ENCODE results near the gene HIRIP3.

HIRIP3 gene

GRCh38 chr16:30009085-30009862 is 13.9 kb upstream of the HIRIP3 start:
- Histone ChIP-seq H3K9me3 (replicated peaks; ENCODE audit: insufficient read depth, low read length) (no peaks in the 10 kb centered on the region), H3F3A (ENCODE audit: insufficient read depth, low read length) (no peaks in the 10 kb centered on the region), H3K4me2 (ENCODE audit: low read depth, low read length) (no peak overlapping the region), H4K20me1 (ENCODE audit: insufficient read depth, low read length) (no peaks in the 10 kb centered on the region), H3K4me1 (ENCODE audit: low read length) (no peaks in the 10 kb centered on the region), H3K4me3 (ENCODE audit: low read length) (no peak overlapping the region), H3K9me2 (replicated peaks; ENCODE audit: insufficient read depth, low read length) (no peaks in the 10 kb centered on the region), H3K36me3 (replicated peaks; ENCODE audit: insufficient read depth, low read length) (no peaks in the 10 kb centered on the region), H3K27ac (ENCODE audit: low read length) (no peak overlapping the region), H3K9ac (ENCODE audit: low read length) (no peak overlapping the region), H3K79me2 (ENCODE audit: low read length) (no peaks in the 10 kb centered on the region), H2AFZ (ENCODE audit: low read length) (no peak overlapping the region), H3K27me3 (replicated peaks; ENCODE audit: insufficient read depth, low read length) (peaks cover 55% of the 10 kb centered on the region)
- DNase-seq: no peak
- TF ChIP-seq EZH2 (optimal IDR thresholded peaks at IDR 0.05; ENCODE audit: low read depth, low read length): no peak
- TF ChIP-seq EZH2phosphoT487 (IDR thresholded peaks at IDR 0.05; ENCODE audit: low read length): no peak
- TF ChIP-seq, protein P1, sequence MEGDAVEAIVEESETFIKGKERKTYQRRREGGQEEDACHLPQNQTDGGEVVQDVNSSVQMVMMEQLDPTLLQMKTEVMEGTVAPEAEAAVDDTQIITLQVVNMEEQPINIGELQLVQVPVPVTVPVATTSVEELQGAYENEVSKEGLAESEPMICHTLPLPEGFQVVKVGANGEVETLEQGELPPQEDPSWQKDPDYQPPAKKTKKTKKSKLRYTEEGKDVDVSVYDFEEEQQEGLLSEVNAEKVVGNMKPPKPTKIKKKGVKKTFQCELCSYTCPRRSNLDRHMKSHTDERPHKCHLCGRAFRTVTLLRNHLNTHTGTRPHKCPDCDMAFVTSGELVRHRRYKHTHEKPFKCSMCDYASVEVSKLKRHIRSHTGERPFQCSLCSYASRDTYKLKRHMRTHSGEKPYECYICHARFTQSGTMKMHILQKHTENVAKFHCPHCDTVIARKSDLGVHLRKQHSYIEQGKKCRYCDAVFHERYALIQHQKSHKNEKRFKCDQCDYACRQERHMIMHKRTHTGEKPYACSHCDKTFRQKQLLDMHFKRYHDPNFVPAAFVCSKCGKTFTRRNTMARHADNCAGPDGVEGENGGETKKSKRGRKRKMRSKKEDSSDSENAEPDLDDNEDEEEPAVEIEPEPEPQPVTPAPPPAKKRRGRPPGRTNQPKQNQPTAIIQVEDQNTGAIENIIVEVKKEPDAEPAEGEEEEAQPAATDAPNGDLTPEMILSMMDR (IDR thresholded peaks at IDR 0.05; ENCODE audit: low read length): no peak

- no peaks in the 10 kb centered on the region for H3K9me3 ChIP-seq (replicated peaks; ENCODE audit: insufficient read depth, low read length)
- H3F3A ChIP-seq (ENCODE audit: insufficient read depth, low read length): no peaks in the 10 kb centered on the region
- no peak overlapping the region for H3K27ac ChIP-seq (ENCODE audit: low read length)
- DNase-seq: no peak
- H3K36me3 ChIP-seq (replicated peaks; ENCODE audit: insufficient read depth, low read length): no peaks in the 10 kb centered on the region
- H3K79me2 ChIP-seq (ENCODE audit: low read length): no peaks in the 10 kb centered on the region
- peaks cover 46% of the 10 kb centered on the region for H3K27me3 ChIP-seq (replicated peaks; ENCODE audit: insufficient read depth, low read length)
- no peak overlapping the region for H3K9ac ChIP-seq (ENCODE audit: low read length)
- no peak overlapping the region for H3K4me3 ChIP-seq (ENCODE audit: low read length)
- H3K4me2 ChIP-seq (ENCODE audit: low read depth, low read length): no peak overlapping the region
- TF ChIP-seq EZH2phosphoT487 (IDR thresholded peaks at IDR 0.05; ENCODE audit: low read length) (no peak), EZH2 (optimal IDR thresholded peaks at IDR 0.05; ENCODE audit: low read depth, low read length) (no peak)
- TF ChIP-seq, protein P1 (IDR thresholded peaks at IDR 0.05; ENCODE audit: low read length): no peak
- no peak overlapping the region for H2AFZ ChIP-seq (ENCODE audit: low read length)
- H3K9me2 ChIP-seq (replicated peaks; ENCODE audit: insufficient read depth, low read length): no peaks in the 10 kb centered on the region
- no peaks in the 10 kb centered on the region for H4K20me1 ChIP-seq (ENCODE audit: insufficient read depth, low read length)
- H3K4me1 ChIP-seq (ENCODE audit: low read length): no peaks in the 10 kb centered on the region
Observed at GRCh38 chr16:30007378-30007895, 12.0 kb upstream of the HIRIP3 start.

DNA sequence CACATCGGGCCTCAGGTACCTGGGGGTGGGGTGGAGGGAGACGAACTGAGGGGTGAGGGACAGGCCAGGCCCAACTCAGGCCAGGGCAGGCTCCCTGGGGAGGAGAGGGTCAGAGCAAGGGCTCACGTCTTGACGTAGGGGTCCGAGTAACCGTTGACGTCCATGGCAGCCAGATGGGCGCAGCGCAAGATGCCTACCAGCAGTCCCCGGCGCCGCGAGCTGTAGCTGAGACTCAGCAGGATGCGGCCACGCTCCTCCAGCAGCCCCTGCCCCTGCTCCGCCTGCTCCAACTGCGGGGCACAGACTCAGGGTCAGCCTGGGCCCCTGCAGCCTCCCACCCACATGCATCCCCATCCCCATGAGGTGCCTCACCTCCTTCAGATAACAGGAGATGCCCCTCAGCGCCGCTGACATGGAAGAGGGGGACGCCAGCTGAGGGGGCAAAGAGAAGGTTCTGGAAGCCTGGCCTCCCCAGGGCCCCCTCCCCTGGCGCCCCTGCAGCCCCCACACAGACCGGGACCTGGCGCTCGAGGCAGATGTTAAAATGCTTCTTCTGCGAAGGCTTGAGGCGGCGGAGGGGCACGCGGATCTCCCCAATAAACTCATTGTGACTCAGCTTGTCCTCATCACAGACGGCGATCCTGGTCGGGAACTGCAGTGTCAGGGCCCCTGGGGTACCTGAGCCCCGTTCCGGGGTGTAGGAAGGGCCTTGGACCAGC is 11.4 kb upstream of the HIRIP3 start:
- Histone ChIP-seq H3K79me2 (ENCODE audit: low read length) (no peaks in the 10 kb centered on the region), H2AFZ (ENCODE audit: low read length) (no peak overlapping the region), H3K27ac (ENCODE audit: low read length) (no peak overlapping the region), H3K9me2 (replicated peaks; ENCODE audit: insufficient read depth, low read length) (no peaks in the 10 kb centered on the region), H3K9me3 (replicated peaks; ENCODE audit: insufficient read depth, low read length) (no peaks in the 10 kb centered on the region), H3F3A (ENCODE audit: insufficient read depth, low read length) (no peaks in the 10 kb centered on the region), H3K4me3 (ENCODE audit: low read length) (no peak overlapping the region), H3K4me2 (ENCODE audit: low read depth, low read length) (no peak overlapping the region), H3K36me3 (replicated peaks; ENCODE audit: insufficient read depth, low read length) (no peaks in the 10 kb centered on the region), H3K4me1 (ENCODE audit: low read length) (no peaks in the 10 kb centered on the region), H3K27me3 (replicated peaks; ENCODE audit: insufficient read depth, low read length) (peaks cover 40% of the 10 kb centered on the region), H3K9ac (ENCODE audit: low read length) (no peak overlapping the region), H4K20me1 (ENCODE audit: insufficient read depth, low read length) (no peaks in the 10 kb centered on the region)
- no peak for DNase-seq
- TF ChIP-seq, protein P1 (IDR thresholded peaks at IDR 0.05; ENCODE audit: low read length): no peak
- TF ChIP-seq EZH2phosphoT487 (IDR thresholded peaks at IDR 0.05; ENCODE audit: low read length): no peak
- no peak for TF ChIP-seq EZH2 (optimal IDR thresholded peaks at IDR 0.05; ENCODE audit: low read depth, low read length)
